Skin epidermis (tissue), 12 donors: Measurements from ENCODE around the gene SERPINA5.

ENCODE experiments used
- H3K27ac ChIP-seq, 21 experiments: fragments of 200-600 bp; sonication (generic) in 11 of 21; one replicate each; pipeline ENCODE4 v1.5.0; 2020; ENCODE audit warnings: mild to moderate bottlenecking in 3 of 21, inconsistent platforms in 2 of 21, moderate library complexity in 2 of 21
- H3K4me3 ChIP-seq, 7 experiments: fragments of 200-600 bp; sonication (generic) in 2 of 7; one replicate each; pipeline ENCODE4 v1.5.0; 2020; ENCODE audit warnings: inconsistent platforms in 2 of 7, mild to moderate bottlenecking in 2 of 7, moderate library complexity in 1 of 7

Gene SERPINA5

GRCh38 chr14:94548999-94549985 is 31.9 kb upstream of the SERPINA5 start:
- Histone ChIP-seq H3K27ac (no peak overlapping the region), H3K4me3 (no peak overlapping the region)

- no peak overlapping the region for H3K27ac ChIP-seq
- no peak overlapping the region for H3K4me3 ChIP-seq
These were observed 31.2 kb upstream of the SERPINA5 start for GRCh38 chr14:94550041-94550440.

- Histone ChIP-seq H3K4me3 (no peak overlapping the region), H3K27ac (no peak overlapping the region)
These were observed 25.2 kb upstream of the SERPINA5 start for GRCh38 chr14:94555991-94556390.

GRCh38 chr14:94557327-94557726 is 23.9 kb upstream of the SERPINA5 start:
- Histone ChIP-seq H3K4me3 (no peak overlapping the region), H3K27ac (no peak overlapping the region)

GRCh38 chr14:94558842-94559241 is 22.4 kb upstream of the SERPINA5 start:
- no peak overlapping the region for H3K4me3 ChIP-seq
- H3K27ac ChIP-seq: no peak overlapping the region

- Histone ChIP-seq H3K27ac (no peak overlapping the region), H3K4me3 (no peak overlapping the region)
These were observed 21.5 kb upstream of the SERPINA5 start for GRCh38 chr14:94559638-94560290.

GRCh38 chr14:94560291-94560665 is 20.9 kb upstream of the SERPINA5 start:
- Histone ChIP-seq H3K27ac (no peak overlapping the region), H3K4me3 (no peak overlapping the region)

- no peak within 1 kb of the TSS for H3K4me3 ChIP-seq
- no peak within 1 kb of the TSS for H3K27ac ChIP-seq
These were observed 20.2 kb upstream of the SERPINA5 start, which contains the start of gene SERPINA4 for GRCh38 chr14:94560751-94561655. Gene SERPINA4, plus strand, starts transcription at chr14:94561442. Its CDS starts 2,041 bp downstream, at chr14:94563483.

GRCh38 chr14:94561656-94562010 is 19.6 kb upstream of the SERPINA5 start:
- no peak overlapping the region for H3K4me3 ChIP-seq
- no peak overlapping the region for H3K27ac ChIP-seq

GRCh38 chr14:94562022-94562421 is 19.2 kb upstream of the SERPINA5 start:
- no peak overlapping the region for H3K27ac ChIP-seq
- no peak overlapping the region for H3K4me3 ChIP-seq

GRCh38 chr14:94562941-94563883 is 18.0 kb upstream of the SERPINA5 start:
- H3K4me3 ChIP-seq: no peak overlapping the region
- H3K27ac ChIP-seq: no peak overlapping the region

- Histone ChIP-seq H3K4me3 (no peak overlapping the region), H3K27ac (no peak overlapping the region)
These were observed 16.8 kb upstream of the SERPINA5 start for GRCh38 chr14:94564381-94564780.

GRCh38 chr14:94568186-94568585 is 13.0 kb upstream of the SERPINA5 start:
- Histone ChIP-seq H3K27ac (no peak overlapping the region), H3K4me3 (no peak overlapping the region)

- Histone ChIP-seq H3K27ac (no peak overlapping the region), H3K4me3 (no peak overlapping the region)
These were observed 11.7 kb upstream of the SERPINA5 start for GRCh38 chr14:94569381-94570001.

- no peak overlapping the region for H3K27ac ChIP-seq
- no peak overlapping the region for H3K4me3 ChIP-seq
These were observed 11.2 kb upstream of the SERPINA5 start for GRCh38 chr14:94570002-94570400.

- H3K4me3 ChIP-seq: no peak overlapping the region
- H3K27ac ChIP-seq: no peak overlapping the region
These were observed 10.8 kb upstream of the SERPINA5 start for GRCh38 chr14:94570440-94570839.

GRCh38 chr14:94571395-94571794 is 9.8 kb upstream of the SERPINA5 start:
- Histone ChIP-seq H3K27ac (peak overlapping the region in 6 of 21 experiments; percentile 6 to 72 (median 22)), H3K4me3 (no peak overlapping the region)

- H3K27ac ChIP-seq: peak overlapping the region in 4 of 21 experiments; percentile 6 to 72 (median 21)
These were observed 9.3 kb upstream of the SERPINA5 start for GRCh38 chr14:94571950-94572349.

More at GRCh38 chr14:94571950-94572349, 9.3 kb upstream of the SERPINA5 start:
- no peak overlapping the region for H3K4me3 ChIP-seq
